A549 (cell line): Measurements from ENCODE around the gene TMEFF2. TPM values are rescaled to one million over a fixed set of nuclear protein-coding genes. Genes with fewer than 3 reads are reported as not detected.

ENCODE experiments used
- ATAC-seq, 2 experiments: fragments of 200-7000 bp in 1 of 2; fragments of >200 bp in 1 of 2; cut with Nextera tagmentation in 1 of 2; cut with Tn5 transposase in 1 of 2; 3 replicates each; pipeline versions ENCODE4 v1.8.0 to v1.9.1; 2018 to 2020; ENCODE audit warnings: mild to moderate bottlenecking in 1 of 2, moderate library complexity in 1 of 2
- CTCF ChIA-PET: fragments of 300-600 bp; sonication (Branson Sonifier 250); formaldehyde crosslinking; extraction: SDS; loops from one replicate; lab custom pipeline; 2021; ENCODE audit warnings: antibody characterized with exemption, inconsistent platforms; lab: Yijun Ruan, JAX
- POLR2A ChIA-PET: fragments of 350-600 bp; formaldehyde crosslinking; extraction: SDS; loops from one replicate; lab custom pipeline; 2021; ENCODE audit warnings: antibody characterized with exemption, inconsistent platforms; lab: Yijun Ruan, JAX
- DNase-seq, 2 experiments: peaks; one replicate each; pipeline versions ENCODE4 v3.0.0 to v3.0.0-alpha.2; 2011 to 2016; ENCODE audit warnings: low read depth in 1 of 2, low spot score in 1 of 2
- FAIRE-seq: peaks from 2 replicates; lab custom pipeline; 2011; peaks lifted over from hg19 to GRCh38; lab: Jason Lieb, UNC
- H3K27ac ChIP-seq, 2 experiments: fragments of >200 bp; sonication (Bioruptor Twin); formaldehyde crosslinking; 3 replicates each; pipeline ENCODE4 v1.5.1; 2016 to 2017
- H3K4me1 ChIP-seq: fragments of >200 bp; sonication (Bioruptor Twin); formaldehyde crosslinking; 3 replicates; pipeline ENCODE4 v1.6.1; 2016
- H3K4me2 ChIP-seq: fragments of >200 bp; sonication (Bioruptor Twin); formaldehyde crosslinking; 3 replicates; pipeline ENCODE4 v1.6.1; 2016
- H3K4me3 ChIP-seq: fragments of >200 bp; sonication (Bioruptor Twin); formaldehyde crosslinking; 3 replicates; pipeline ENCODE4 v1.5.1; 2016
- H3K9me3 ChIP-seq: fragments of >200 bp; sonication (Bioruptor Twin); formaldehyde crosslinking; 3 replicates; pipeline ENCODE4 v1.6.1; 2016
- ATOH8 ChIP-seq: fragments of 250-450 bp; sonication (Bioruptor Pico); IDR thresholded peaks from 2 replicates; pipeline ENCODE4 v1.5.0; 2020; ENCODE audit warnings: low read depth, mild to moderate bottlenecking, moderate library complexity
- BCL3 ChIP-seq: fragments of >200 bp; sonication (Bioruptor Twin); formaldehyde crosslinking; IDR thresholded peaks from 3 replicates; pipeline ENCODE4 v1.6.1; 2016
- CBX2 ChIP-seq: fragments of 200-600 bp; sonication (generic); IDR thresholded peaks from 2 replicates; pipeline ENCODE4 v1.6.1; 2016; ENCODE audit warnings: low read depth, mild to moderate bottlenecking, borderline replicate concordance
- CBX8 ChIP-seq: fragments of 200-600 bp; sonication (generic); IDR thresholded peaks from 2 replicates; pipeline ENCODE4 v1.6.1; 2016
- CEBPB ChIP-seq, 2 experiments: fragments of >200 bp in 1 of 2; sonication (Bioruptor Twin) in 1 of 2; formaldehyde crosslinking in 1 of 2; IDR thresholded peaks; 2 replicates each; pipeline ENCODE4 v1.6.1; 2012 to 2016
- CHD4 ChIP-seq: fragments of 200-600 bp; sonication (generic); IDR thresholded peaks from 2 replicates; pipeline ENCODE4 v1.6.1; 2016; ENCODE audit warnings: antibody characterized with exemption, mild to moderate bottlenecking, borderline replicate concordance
- CTCF ChIP-seq: fragments of >200 bp; sonication (Bioruptor Twin); formaldehyde crosslinking; IDR thresholded peaks from 3 replicates; pipeline ENCODE4 v1.5.1; 2016
- E2F6 ChIP-seq: IDR thresholded peaks from 2 replicates; pipeline ENCODE4 v1.6.1; 2012; ENCODE audit warnings: low read depth, borderline replicate concordance
- EHMT2 ChIP-seq: fragments of 200-600 bp; sonication (generic); IDR thresholded peaks from 2 replicates; pipeline ENCODE4 v1.6.1; 2016; ENCODE audit warnings: antibody characterized with exemption, low read depth, mild to moderate bottlenecking, moderate library complexity
- EP300 ChIP-seq, 2 experiments: fragments of >200 bp; sonication (Bioruptor Twin); formaldehyde crosslinking; IDR thresholded peaks; 2 replicates in 1 of 2; 3 replicates in 1 of 2; pipeline ENCODE4 v1.6.1; 2016 to 2017
- ESRRA ChIP-seq: fragments of 150-350 bp; IDR thresholded peaks from 2 replicates; pipeline ENCODE4 v1.6.1; 2014; ENCODE audit warnings: mild to moderate bottlenecking, low read length, borderline replicate concordance
- FOSB ChIP-seq: fragments of 250-450 bp; sonication (Bioruptor Pico); IDR thresholded peaks from 2 replicates; pipeline ENCODE4 v1.5.0; 2020; ENCODE audit warnings: mild to moderate bottlenecking, moderate library complexity
- FOXS1 ChIP-seq: fragments of 250-450 bp; sonication (Bioruptor Pico); IDR thresholded peaks from 2 replicates; pipeline ENCODE4 v1.5.0; 2020; ENCODE audit warnings: mild to moderate bottlenecking, moderate library complexity
- GATA3 ChIP-seq: IDR thresholded peaks from 2 replicates; pipeline ENCODE4 v1.6.1; 2012; ENCODE audit warnings: borderline replicate concordance
- HDAC2 ChIP-seq: fragments of 200-600 bp; sonication (generic); IDR thresholded peaks from 2 replicates; pipeline ENCODE4 v1.6.1; 2016
- HES2 ChIP-seq: fragments of >200 bp; sonication (Bioruptor Twin); formaldehyde crosslinking; IDR thresholded peaks from 2 replicates; pipeline ENCODE4 v1.6.1; 2016
- HEYL ChIP-seq: fragments of 250-450 bp; sonication (Bioruptor Pico); IDR thresholded peaks from 2 replicates; pipeline ENCODE4 v1.8.0; 2021; ENCODE audit warnings: mild to moderate bottlenecking, moderate library complexity
- JUN ChIP-seq, 2 experiments: fragments of >200 bp; sonication (Bioruptor Twin); formaldehyde crosslinking; IDR thresholded peaks; 2 replicates in 1 of 2; 3 replicates in 1 of 2; pipeline ENCODE4 v1.6.1; 2016 to 2017
- JUNB ChIP-seq: fragments of >200 bp; sonication (Bioruptor Twin); formaldehyde crosslinking; IDR thresholded peaks from 2 replicates; pipeline ENCODE4 v1.6.1; 2016
- KDM1A ChIP-seq: fragments of 200-600 bp; sonication (generic); IDR thresholded peaks from 2 replicates; pipeline ENCODE4 v1.6.1; 2016; ENCODE audit warnings: low read depth, mild to moderate bottlenecking
- MAX ChIP-seq: IDR thresholded peaks from 2 replicates; pipeline ENCODE4 v1.6.1; 2012
- MAZ ChIP-seq: fragments of 150-350 bp; IDR thresholded peaks from 2 replicates; pipeline ENCODE4 v1.6.1; 2014; ENCODE audit warnings: antibody characterized with exemption, low read depth, low read length, borderline replicate concordance
- NPAS2 ChIP-seq: fragments of 250-450 bp; sonication (Bioruptor Pico); IDR thresholded peaks from 2 replicates; pipeline ENCODE4 v1.8.0; 2022; ENCODE audit warnings: mild to moderate bottlenecking, moderate library complexity, borderline replicate concordance
- PBX3 ChIP-seq: IDR thresholded peaks from 2 replicates; pipeline ENCODE4 v1.6.1; 2012
- PHF8 ChIP-seq: fragments of 200-600 bp; sonication (generic); IDR thresholded peaks from 2 replicates; pipeline ENCODE4 v1.6.1; 2016; ENCODE audit warnings: low read depth, mild to moderate bottlenecking, antibody characterized with exemption, moderate library complexity, borderline replicate concordance
- RARB ChIP-seq: fragments of 250-450 bp; sonication (Bioruptor Pico); IDR thresholded peaks from 2 replicates; pipeline ENCODE4 v1.8.0; 2021; ENCODE audit warnings: mild to moderate bottlenecking, moderate library complexity
- RCOR1 ChIP-seq: fragments of 150-350 bp; IDR thresholded peaks from 2 replicates; pipeline ENCODE4 v1.6.1; 2014; ENCODE audit warnings: antibody characterized with exemption, low read length, low read depth
- SMC3 ChIP-seq: fragments of >200 bp; sonication (Bioruptor Twin); formaldehyde crosslinking; IDR thresholded peaks from 3 replicates; pipeline ENCODE4 v1.6.1; 2018; ENCODE audit warnings: inconsistent platforms
- SREBF2 ChIP-seq: fragments of 450-650 bp; IDR thresholded peaks from 2 replicates; pipeline ENCODE4 v1.6.1; 2014; ENCODE audit warnings: mild to moderate bottlenecking, moderate library complexity
- TFCP2L1 ChIP-seq: fragments of 250-450 bp; sonication (Bioruptor Pico); IDR thresholded peaks from 2 replicates; pipeline ENCODE4 v1.5.0; 2021; ENCODE audit warnings: mild to moderate bottlenecking
- TP53 ChIP-seq: fragments of 250-450 bp; sonication (Bioruptor Pico); IDR thresholded peaks from 2 replicates; pipeline ENCODE4 v1.5.0; 2021; ENCODE audit warnings: mild to moderate bottlenecking, moderate library complexity
- USF2 ChIP-seq: fragments of 450-650 bp; IDR thresholded peaks from 2 replicates; pipeline ENCODE4 v1.6.1; 2014; ENCODE audit warnings: antibody characterized with exemption
- whole genome bisulfite sequencing: methylation state at CpG from one replicate; pipeline ENCODE4 v1.1.6; 2017; ENCODE audit errors: missing lambda C conversion rate; 5-methylcytosine and 5-hydroxymethylcytosine counted together
- polyA plus RNA-seq, 4 experiments: library from polyadenylated mRNA; depleted of rRNA in 3 of 4; stranded (reverse); fragments of >200 nt; fragmentation: RNase III in 1 of 4; extraction: RNeasy Plus Mini Kit Qiagen cat#74134 plus additional on column Dnase treatment in 1 of 4; gene quantifications; 2 replicates in 3 of 4; 3 replicates in 1 of 4; pipeline ENCODE4 v1.2.3, GENCODE V29; 2011 to 2017

TMEFF2 gene
- polyA plus RNA-seq, 2 of the 4 experiments (the other 2 are of a cell fraction): 0.30 to 0.46 TPM

- H3K27ac ChIP-seq: no peak overlapping the region
- 84% methylated on average over 1 of the region's 1 CpG for WGBS
- no peaks in the 10 kb centered on the region for H3K4me1 ChIP-seq
- no peak overlapping the region for H3K4me3 ChIP-seq
- DNase-seq (no peak), FAIRE-seq (no peak), ATAC-seq (no peak)
- H3K4me2 ChIP-seq: no peak overlapping the region
- ChIA-PET CTCF (no interaction called here), POLR2A (no interaction called here)
- no peaks in the 10 kb centered on the region for H3K9me3 ChIP-seq
- TF ChIP-seq TFCP2L1 (CRISPR knock-in tag) (no peak), FOXS1 (CRISPR knock-in tag) (no peak), FOSB (no peak), KDM1A (no peak), HDAC2 (no peak), ESRRA (no peak), BCL3 (no peak), TP53 (CRISPR knock-in tag) (no peak), SMC3 (no peak), RCOR1 (no peak), USF2 (no peak), RARB (CRISPR knock-in tag) (no peak), JUNB (no peak), EHMT2 (no peak), EP300 (IDR thresholded peaks at IDR 0.05) (no peak), JUN (IDR thresholded peaks at IDR 0.05) (no peak), GATA3 (no peak), PBX3 (no peak), MAZ (no peak), HEYL (no peak)
These were observed 72.6 kb downstream of the TMEFF2 start for GRCh38 chr2:192122141-192122540.

- ChIA-PET POLR2A (no interaction called here), CTCF (interaction anchor here (1.8 kb wide), 1 partner anchor 308 kb away, joined by 5 read pairs; no protein-coding TSS in a partner anchor)
- DNase-seq (no peak), FAIRE-seq (no peak), ATAC-seq (no peak)
- Histone ChIP-seq H3K4me2 (no peak overlapping the region), H3K4me3 (no peak overlapping the region), H3K9me3 (no peaks in the 10 kb centered on the region), H3K4me1 (no peaks in the 10 kb centered on the region), H3K27ac (no peak overlapping the region)
- 86% methylated on average over 1 of the region's 1 CpG for WGBS
- TF ChIP-seq SREBF2 (no peak), CBX2 (no peak), CBX8 (no peak), PHF8 (no peak)
These were observed 75.2 kb downstream of the TMEFF2 start for GRCh38 chr2:192119536-192119935.

- DNase-seq (no peak), ATAC-seq (no peak), FAIRE-seq (no peak)
- Histone ChIP-seq H3K4me2 (no peak overlapping the region), H3K27ac (no peak overlapping the region), H3K4me1 (no peaks in the 10 kb centered on the region), H3K9me3 (no peaks in the 10 kb centered on the region), H3K4me3 (no peak overlapping the region)
- CTCF ChIA-PET: no interaction called here
- POLR2A ChIA-PET: no interaction called here
- 68% methylated on average over 2 of the region's 2 CpGs for WGBS
- TF ChIP-seq HES2 (no peak), NPAS2 (CRISPR knock-in tag) (no peak), CTCF (no peak), EHMT2 (no peak), HDAC2 (no peak), CBX8 (no peak), CHD4 (no peak), CEBPB (IDR thresholded peaks at IDR 0.05) (no peak), E2F6 (no peak), MAX (no peak), ATOH8 (CRISPR knock-in tag) (no peak)
These were observed 77.0 kb downstream of the TMEFF2 start for GRCh38 chr2:192117705-192118104.
